AG04449 (cell line): ENCODE measurements around the gene TMEM179B.
"Not testable (repeated sequence)": the region's sequence is repeated elsewhere in the genome, so short reads cannot be mapped to it uniquely, and the experiment has no call there.

Experiments
- CTCF ChIA-PET: fragments of 350-600 bp; formaldehyde crosslinking; extraction: SDS; loops from one replicate; lab custom pipeline; 2021; ENCODE audit warnings: antibody characterized with exemption; lab: Yijun Ruan, JAX
- POLR2A ChIA-PET: fragments of 400-600, 350-600 bp; formaldehyde crosslinking; extraction: SDS; loops from one replicate; lab custom pipeline; 2020; ENCODE audit warnings: antibody characterized with exemption, inconsistent platforms; lab: Yijun Ruan, JAX
- DNase-seq: peaks from one replicate; pipeline ENCODE4 v3.0.0-alpha.2; 2010; ENCODE audit warnings: low read depth, low spot score
- H3K4me3 ChIP-seq: 2 replicates; pipeline ENCODE4 v1.5.1; 2011; ENCODE audit warnings: low read depth, mild to moderate bottlenecking, control low read depth, low read length
- TF ChIP-seq, protein P1 (sequence below): IDR thresholded peaks from one replicate; pipeline ENCODE4 v1.5.1; 2011; ENCODE audit warnings: mild to moderate bottlenecking, moderate library complexity, low read length, control low read depth, inconsistent platforms; ENCODE audit not compliant: insufficient read depth; ENCODE audit errors: missing control alignments

Gene TMEM179B

DNA sequence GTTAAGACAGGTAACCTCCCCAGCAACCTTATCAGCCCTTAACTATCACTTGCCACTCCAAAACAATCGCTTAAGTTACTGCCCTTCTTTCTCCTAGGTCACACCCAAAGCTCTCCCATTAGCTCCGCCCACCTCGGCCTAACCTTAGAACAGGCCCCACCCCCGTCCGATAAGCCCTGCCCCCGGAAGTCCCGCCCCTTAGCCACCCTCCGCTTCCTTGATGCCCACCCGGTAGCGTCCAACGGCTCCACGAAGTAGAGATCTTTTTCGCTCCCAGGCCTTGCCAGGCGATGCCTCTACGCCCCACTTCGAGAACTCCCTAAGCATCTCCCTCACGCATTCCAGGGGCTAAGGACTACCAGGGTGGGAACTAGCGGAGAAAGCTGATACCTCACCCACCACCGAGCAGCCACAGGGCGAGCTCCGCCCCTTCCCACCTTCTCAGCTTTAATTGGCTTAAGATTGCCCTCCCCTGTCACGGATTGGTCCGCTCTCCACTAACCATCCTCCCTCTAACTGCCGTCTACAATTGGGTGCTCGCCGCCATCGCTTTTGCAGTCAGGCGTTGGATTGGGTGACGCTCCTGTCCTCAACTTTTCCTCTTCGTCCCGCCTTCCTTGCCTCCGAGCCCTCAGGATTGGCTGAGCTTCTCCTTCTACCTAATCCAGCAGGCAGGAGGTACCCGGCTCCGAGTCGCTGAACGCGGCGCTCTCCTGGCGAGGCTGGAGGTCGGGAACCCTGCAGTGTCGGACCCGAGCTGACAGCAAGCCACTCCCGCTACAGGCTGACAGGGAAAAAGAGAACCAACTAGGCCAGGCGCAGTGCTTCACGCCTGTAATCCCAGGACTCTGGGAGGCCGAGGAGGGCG, 33.2 kb upstream of the TMEM179B start, which contains the start of gene ZBTB3:
Gene ZBTB3 (minus strand): TSS at position 425 of the 868 bp plus-strand sequence. CDS start 496 bp downstream, outside the sequence.
- CTCF ChIA-PET = interaction anchor here (0.8 to 2.4 kb wide), 11 partner anchors 8 to 211 kb away, joined by 3 to 17 read pairs (median 3); partner anchors contain the start of genes POLR2G, TAF6L and TMEM179B
- peak; percentile 93 for DNase-seq

DNA sequence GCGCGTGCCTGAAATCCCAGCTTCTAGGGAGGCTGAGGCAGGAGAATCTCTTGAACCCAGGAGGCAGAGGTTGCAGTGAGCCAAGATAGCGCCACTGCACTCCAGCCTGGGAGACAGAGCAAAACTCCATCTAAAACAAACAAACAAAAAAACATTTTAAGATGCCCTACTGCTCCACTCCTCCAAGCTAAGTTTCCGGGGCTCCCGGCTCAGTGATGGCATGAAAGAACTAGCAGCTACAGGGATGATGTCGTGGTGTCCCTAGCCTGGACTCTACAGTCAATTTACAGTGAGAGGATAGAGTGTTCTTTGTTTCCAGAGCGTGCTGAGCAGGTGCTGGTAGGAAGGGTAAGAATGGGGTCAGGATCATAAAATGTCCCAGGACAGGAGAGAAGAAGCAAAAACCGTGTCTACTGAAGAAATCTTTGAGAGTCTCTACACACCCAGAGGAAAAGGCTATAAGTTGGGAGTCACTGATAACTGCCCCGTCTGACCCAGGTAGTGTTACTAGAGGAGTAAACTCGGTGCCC, 32.1 kb upstream of the TMEM179B start:
- no peak for DNase-seq
- TF ChIP-seq, protein P1, sequence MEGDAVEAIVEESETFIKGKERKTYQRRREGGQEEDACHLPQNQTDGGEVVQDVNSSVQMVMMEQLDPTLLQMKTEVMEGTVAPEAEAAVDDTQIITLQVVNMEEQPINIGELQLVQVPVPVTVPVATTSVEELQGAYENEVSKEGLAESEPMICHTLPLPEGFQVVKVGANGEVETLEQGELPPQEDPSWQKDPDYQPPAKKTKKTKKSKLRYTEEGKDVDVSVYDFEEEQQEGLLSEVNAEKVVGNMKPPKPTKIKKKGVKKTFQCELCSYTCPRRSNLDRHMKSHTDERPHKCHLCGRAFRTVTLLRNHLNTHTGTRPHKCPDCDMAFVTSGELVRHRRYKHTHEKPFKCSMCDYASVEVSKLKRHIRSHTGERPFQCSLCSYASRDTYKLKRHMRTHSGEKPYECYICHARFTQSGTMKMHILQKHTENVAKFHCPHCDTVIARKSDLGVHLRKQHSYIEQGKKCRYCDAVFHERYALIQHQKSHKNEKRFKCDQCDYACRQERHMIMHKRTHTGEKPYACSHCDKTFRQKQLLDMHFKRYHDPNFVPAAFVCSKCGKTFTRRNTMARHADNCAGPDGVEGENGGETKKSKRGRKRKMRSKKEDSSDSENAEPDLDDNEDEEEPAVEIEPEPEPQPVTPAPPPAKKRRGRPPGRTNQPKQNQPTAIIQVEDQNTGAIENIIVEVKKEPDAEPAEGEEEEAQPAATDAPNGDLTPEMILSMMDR = no peak
- ChIA-PET POLR2A (no interaction called here), CTCF (interaction anchor here (1.8 to 2.4 kb wide), 2 partner anchors 14 to 60 kb away, joined by 5 to 7 read pairs; no protein-coding TSS in a partner anchor)
- H3K4me3 ChIP-seq = no peak overlapping the region

More for the DNA sequence above, 33.2 kb upstream of the TMEM179B start, which contains the start of gene ZBTB3:
- POLR2A ChIA-PET = interaction anchor here (0.6 to 2.5 kb wide), 17 partner anchors 8 to 180 kb away, joined by 3 to 18 read pairs (median 4); partner anchors contain the start of genes BSCL2, EEF1G, GNG3 and HNRNPUL2
- TF ChIP-seq, protein P1 = no peak
- peak within 1 kb of the TSS; percentile 75 for H3K4me3 ChIP-seq

DNA sequence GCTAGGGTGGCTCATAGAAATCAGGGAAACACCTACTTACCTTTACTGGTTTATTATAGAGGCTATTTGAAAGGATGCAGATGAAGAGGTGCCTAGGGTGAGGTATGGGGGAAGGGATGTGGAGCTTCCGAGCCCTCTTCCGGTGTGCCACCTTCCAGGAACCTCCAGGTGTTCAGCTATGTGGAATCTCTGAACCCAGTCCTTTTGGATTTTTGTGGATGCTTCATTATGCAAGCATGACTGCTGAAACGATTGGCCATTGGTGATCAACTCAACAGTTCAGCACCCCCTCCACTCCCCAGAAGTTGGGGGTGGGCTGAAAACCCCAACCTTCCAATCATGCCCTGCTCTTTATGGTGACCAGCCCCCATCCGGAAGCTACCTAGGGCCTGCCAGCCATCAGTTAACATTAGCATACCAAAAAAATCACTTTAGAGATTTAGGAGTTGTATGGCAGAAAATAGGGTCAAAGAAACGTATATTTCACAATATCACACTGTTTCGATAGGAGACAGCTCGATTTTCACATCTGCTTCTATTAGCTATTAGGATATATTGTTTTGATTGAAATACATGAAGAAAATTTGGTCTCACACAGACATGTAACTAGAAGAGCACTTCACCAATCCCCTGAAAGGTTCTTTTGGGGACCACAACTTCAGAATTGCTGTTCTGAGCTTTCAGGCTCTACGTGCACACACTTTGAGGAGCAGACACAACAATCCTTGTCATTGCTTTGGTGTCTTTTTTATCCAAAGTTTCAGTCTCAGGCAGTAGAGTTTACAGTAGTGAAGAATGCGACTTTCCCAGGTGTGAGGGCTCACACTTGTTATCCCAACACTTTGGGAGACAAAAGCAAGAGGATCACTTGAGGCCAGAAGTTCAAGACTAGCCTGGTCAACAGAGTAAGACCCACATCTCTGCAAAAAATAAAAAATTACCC, 29.1 kb upstream of the TMEM179B start:
- CTCF ChIA-PET = interaction anchor here (1.0 to 1.6 kb wide), 3 partner anchors 10 to 35 kb away, joined by 3 to 13 read pairs (median 3); partner anchors contain the start of gene TMEM179B
- TF ChIP-seq, protein P1 = no peak
- POLR2A ChIA-PET = no interaction called here
- no peak for DNase-seq
- no peak overlapping the region for H3K4me3 ChIP-seq

DNA sequence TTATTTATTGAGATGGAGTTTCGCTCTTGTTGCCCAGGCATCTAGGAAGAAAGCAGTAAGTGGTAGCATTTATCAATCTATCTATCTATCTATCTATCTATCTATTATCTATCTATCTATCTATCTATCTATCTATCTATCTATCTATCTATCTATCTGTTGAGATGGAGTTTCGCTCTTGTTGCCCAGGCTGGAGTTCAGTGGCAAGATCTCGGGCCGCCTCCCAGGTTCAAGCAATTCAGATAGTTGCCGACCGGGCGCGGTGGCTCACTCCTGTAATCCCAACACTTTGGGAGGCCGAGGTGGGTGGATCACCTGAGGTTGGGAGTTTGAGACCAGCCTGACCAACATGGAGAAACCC, 26.4 kb upstream of the TMEM179B start:
- H3K4me3 ChIP-seq = peak overlapping the region; percentile 8; the same call in 1 of the 2 replicates
- ChIA-PET CTCF (interaction anchor here (4.0 kb wide), 1 partner anchor 26 kb away, joined by 24 read pairs; no protein-coding TSS in a partner anchor), POLR2A (interaction anchor here (1.0 to 1.8 kb wide), 6 partner anchors 9 to 169 kb away, joined by 3 to 12 read pairs (median 6); partner anchors contain the start of genes C11orf98, CSKMT, STX5 and TAF6L)
- DNase-seq = not testable (repeated sequence)

DNA sequence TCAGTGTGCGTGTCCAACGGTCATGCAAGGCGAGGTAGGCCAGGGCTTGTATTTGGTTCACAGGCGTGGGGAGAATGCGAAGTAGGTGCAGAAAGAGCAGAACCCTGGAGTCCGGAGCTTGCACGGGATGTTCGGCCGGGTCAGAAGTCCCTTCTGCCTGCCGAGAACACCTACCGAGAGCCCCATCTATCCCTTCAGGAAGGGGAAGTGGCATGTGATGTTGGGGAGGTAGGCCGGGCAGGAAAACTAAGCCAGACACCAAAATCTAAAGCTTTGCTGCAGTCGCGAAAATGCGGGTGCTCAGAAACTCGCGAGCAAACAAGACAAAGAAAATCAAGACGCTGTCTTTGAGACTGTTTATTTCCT, 16.4 kb upstream of the TMEM179B start:
- TF ChIP-seq, protein P1 = no peak
- DNase-seq = no peak
- POLR2A ChIA-PET = interaction anchor here (0.6 to 2.6 kb wide), 9 partner anchors 9 to 179 kb away, joined by 3 to 16 read pairs (median 5); partner anchors contain the start of genes C11orf98, CSKMT, HNRNPUL2 and POLR2G
- CTCF ChIA-PET = interaction anchor here (0.9 to 13.3 kb wide), 5 partner anchors 9 to 103 kb away, joined by 3 to 189 read pairs (median 5); partner anchors contain the start of genes POLR2G, TMEM179B and ZBTB3
- peak overlapping the region; percentile 86 for H3K4me3 ChIP-seq
